ENCODE data around the gene COX15.
"Not testable (repeated sequence)": the region's sequence is repeated elsewhere in the genome, so short reads cannot be mapped to it uniquely, and the experiment has no call there.

COX15 gene

DNA sequence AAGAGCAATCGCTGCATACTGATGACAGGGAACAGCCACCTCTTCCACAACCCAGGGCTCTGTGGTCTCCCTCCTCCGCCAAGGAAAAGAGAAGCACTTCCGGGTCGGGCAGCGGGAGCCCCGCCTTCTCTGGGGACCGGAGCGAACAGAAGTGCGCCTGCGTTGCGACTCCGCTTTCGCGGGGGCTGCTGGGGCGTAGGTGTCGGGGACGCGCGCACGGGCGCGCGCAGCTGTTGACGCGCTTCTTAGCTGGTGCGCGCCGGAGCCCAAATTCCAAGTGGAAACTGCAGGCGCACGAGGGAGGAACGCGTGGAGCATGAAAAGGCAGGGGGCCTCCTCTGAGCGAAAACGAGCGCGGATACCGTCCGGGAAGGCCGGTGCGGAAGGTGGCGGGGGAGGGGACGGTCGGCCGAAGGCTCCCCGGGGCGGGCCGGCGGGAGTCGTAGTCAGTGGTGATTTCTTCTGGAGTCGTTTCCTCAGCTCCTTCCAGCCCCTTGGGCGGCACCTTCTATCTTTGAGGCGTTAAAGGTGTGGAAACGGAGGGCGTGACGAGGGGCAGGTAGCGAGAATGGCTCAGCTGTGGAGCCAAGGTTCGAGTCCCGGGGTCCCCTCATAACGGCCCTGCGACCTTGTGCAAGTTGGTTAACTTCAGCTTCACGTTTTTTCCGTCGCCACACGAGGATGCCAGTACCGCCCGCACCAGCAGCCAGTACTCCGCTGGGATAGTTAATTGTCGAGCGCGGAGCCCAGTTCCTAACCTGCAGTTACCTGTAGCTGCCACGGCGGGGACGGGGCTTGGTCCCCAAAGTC lies at the start of gene COX15, which contains the start of gene CUTC:
Gene COX15 (minus strand): TSS at position 95 of the 810 bp plus-strand sequence. CDS start 78 bp downstream, at position 17.
Gene CUTC (plus strand): TSS at position 202 of the 810 bp plus-strand sequence. CDS start 115 bp downstream, at position 317.
- peak; percentile 93 to 99 (median 97) for DNase-seq
- intact Hi-C loops (cut with DNase I) = loop anchor here (5.0 kb wide), 2 partner anchors 110 to 300 kb away; partner anchors contain the start of genes GOT1 and SLC25A28

DNA sequence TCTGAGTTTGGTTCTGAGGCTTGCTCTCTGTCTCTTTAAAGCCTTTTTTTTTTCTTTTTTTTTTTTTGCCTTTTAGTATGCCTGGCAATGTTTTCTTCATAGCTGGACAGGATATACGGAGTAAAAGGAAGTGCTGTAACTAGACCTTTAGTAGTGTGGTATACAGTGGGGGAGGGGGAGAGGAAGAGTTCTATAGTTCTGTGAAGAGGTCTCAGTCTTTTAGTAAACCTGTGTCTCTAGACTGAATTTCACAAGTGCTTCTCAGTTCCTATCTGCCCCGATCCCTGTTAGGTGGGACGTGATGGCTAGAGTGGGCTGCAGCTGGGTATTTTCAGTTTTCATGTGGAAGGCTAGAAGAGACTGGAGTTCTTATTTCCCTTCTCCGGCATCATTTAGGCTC lies 47.4 kb upstream of the COX15 start:
- DNase-seq = no peak
- intact Hi-C loops (cut with DNase I) = no loop called here

- DNase-seq = no peak
- intact Hi-C loops (cut with DNase I) = no loop called here
Observed at GRCh38 chr10:99777918-99778714, 46.2 kb upstream of the COX15 start.

GRCh38 chr10:99775850-99776249 lies 43.9 kb upstream of the COX15 start:
- intact Hi-C loops (cut with DNase I) = no loop called here
- no peak for DNase-seq

GRCh38 chr10:99770408-99771045 lies 38.6 kb upstream of the COX15 start:
- no peak for DNase-seq
- intact Hi-C loops (cut with DNase I) = no loop called here

DNA sequence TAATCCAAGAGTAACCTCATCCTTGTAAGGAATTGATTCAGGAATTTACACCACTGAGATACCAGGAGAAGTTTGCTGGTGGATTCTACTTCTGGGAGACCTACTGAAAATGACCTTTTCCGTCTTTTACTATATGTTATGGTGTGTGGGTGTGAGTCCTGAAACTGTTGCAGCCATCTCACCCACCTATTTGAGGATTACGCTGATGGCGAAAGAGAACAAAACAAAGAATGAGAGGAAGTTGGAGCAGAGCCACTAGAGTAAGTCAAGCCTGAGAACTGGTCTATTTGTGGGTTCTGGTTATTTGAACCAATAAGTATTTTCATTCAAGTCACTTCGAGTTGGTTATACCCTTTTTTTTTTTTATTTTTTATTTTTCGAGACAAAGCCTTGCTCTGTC lies 37.8 kb upstream of the COX15 start:
- intact Hi-C loops (cut with DNase I) = no loop called here
- DNase-seq = no peak

GRCh38 chr10:99768556-99768955 lies 36.6 kb upstream of the COX15 start:
- DNase-seq = no peak
- intact Hi-C loops (cut with DNase I) = no loop called here

- intact Hi-C loops (cut with DNase I) = no loop called here
- no peak for DNase-seq
Observed at GRCh38 chr10:99767901-99768300, 36.0 kb upstream of the COX15 start.

DNA sequence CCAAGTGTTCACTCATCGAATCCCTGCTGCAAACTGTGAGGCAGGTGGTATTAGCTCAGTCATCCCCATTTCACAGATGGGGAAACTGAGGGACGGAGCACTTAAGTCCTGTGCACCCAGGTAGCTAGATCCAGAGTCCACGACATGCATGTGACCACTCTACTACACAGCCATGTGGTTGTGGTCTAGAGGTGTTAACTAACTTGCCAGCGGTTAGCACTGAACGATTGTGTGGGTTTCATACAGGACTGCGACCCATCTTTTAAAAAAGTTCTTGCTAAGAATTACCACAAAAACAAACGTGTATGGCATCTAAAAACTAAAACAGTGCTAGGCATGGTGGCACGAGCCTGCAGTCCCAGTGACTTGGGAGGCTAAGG lies 34.4 kb upstream of the COX15 start:
- intact Hi-C loops (cut with DNase I) = no loop called here

GRCh38 chr10:99765672-99766301 lies 33.9 kb upstream of the COX15 start:
- intact Hi-C loops (cut with DNase I) = no loop called here
- no peak for DNase-seq

More for the DNA sequence above, 34.4 kb upstream of the COX15 start:
- no peak for DNase-seq

DNA sequence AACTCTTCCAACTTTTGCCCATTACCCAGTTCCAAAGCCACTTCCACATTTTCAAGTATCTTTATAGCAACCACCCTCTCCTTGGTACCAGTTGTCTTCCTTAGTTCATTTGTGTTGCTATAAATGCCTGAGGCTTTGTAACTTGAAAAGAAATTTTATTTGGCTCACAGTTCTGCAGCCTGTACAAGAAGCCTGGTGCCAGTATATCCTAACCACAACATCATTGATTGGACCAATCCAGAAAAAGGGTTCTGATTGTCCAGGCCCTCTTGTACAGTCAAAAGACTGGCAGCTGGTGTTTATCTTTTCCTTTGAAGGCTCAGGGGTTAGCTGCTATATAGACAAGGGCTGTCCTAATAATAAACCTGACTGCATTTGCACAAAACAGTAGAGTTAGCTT lies 29.4 kb upstream of the COX15 start:
- intact Hi-C loops (cut with DNase I) = no loop called here
- DNase-seq = no peak

GRCh38 chr10:99760321-99760720 lies 28.4 kb upstream of the COX15 start:
- intact Hi-C loops (cut with DNase I) = no loop called here
- no peak for DNase-seq

- intact Hi-C loops (cut with DNase I) = no loop called here
- no peak for DNase-seq
Observed at GRCh38 chr10:99758211-99758891, 26.4 kb upstream of the COX15 start.

- no peak for DNase-seq
- intact Hi-C loops (cut with DNase I) = no loop called here
Observed at GRCh38 chr10:99756159-99756558, 24.2 kb upstream of the COX15 start.

DNA sequence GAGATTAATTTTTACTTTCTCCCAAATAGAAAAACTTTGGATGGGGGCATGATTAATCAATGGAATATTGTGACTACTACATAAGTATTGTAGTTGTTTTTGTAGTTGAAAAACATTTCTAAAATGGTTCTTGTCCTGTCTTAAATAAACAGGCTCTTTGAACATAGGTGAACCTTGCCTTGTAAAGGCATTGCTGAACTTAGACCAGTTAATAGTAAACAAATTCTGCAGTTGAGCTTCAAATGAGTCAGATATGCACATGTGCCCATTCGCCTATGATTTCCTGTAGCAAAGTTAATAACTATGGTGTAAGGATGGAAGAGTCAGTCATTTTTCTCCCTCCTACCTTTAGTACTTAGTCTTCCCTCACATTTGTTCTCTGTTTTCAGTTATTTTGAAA lies 22.7 kb upstream of the COX15 start:
- intact Hi-C loops (cut with DNase I) = no loop called here

GRCh38 chr10:99750641-99751040 lies 18.7 kb upstream of the COX15 start:
- intact Hi-C loops (cut with DNase I) = no loop called here
- no peak for DNase-seq

More for the DNA sequence above, 22.7 kb upstream of the COX15 start:
- no peak for DNase-seq

DNA sequence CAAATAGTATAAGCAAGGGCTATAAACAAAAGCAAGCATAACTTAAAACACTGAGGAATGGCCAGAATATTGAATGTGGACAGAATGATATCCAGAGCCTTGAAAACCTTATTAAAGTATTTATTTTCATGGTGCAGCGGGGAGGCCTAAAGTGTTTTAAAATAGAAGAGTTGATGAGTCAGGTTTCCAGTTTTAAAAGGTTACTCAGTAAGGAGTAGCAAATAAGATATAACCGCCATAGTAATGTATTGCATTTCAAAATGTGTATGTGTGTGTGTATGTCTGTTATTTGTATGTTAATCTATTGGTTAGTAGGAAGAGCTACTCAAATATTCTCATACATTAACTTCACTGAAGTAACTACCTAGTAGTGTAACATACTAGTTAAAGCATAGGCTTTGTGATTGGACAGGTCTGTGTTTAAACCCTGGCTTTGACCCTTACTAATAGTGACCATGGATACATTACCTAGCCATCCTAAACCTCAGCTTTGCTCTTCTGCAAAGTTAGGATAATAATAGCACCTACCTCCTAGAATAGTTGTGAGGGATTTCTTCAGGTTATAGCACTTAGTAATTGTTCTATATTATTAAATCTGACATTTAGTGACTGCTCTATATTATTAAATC lies 17.0 kb upstream of the COX15 start:
- DNase-seq = no peak
- intact Hi-C loops (cut with DNase I) = no loop called here

DNA sequence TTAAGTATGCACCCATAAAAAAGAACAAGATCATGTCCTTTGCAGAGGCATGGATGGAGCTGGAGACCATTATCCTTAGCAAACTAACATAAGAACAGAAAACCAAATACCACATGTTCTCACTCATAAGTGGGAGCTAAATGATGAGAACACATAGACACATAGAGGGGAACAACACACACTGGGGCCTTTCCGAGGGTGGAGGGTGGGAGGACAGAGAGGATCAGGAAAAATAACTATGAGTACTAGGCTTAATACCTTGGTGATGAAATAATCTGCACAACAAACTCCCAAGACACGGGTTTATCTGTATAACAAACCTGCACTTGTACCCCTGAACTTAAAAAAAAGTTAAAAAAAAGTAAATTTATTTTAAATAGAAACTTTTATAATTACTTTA lies 14.2 kb upstream of the COX15 start:
- DNase-seq; intact Hi-C loops (cut with DNase I): not testable (repeated sequence)

DNA sequence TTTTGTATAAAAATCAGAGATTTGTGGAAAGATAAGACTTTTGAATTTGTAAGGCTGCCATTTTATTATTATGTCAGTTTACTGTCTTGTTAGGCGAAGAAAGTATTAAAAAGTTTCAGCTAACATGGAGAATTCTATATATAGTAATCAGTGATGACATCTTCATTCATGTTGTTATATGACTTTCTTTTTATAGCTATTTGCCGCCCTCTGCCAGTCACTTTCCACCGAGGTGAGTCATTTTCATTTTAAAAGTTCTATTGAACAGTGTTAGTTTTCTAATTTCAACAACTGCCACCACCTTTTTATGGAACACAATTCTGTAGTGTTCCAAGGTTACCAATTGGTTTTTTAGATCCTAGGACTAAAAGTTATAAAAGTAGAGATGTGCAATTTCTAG lies 11.9 kb upstream of the COX15 start:
- intact Hi-C loops (cut with DNase I) = no loop called here
- DNase-seq = no peak

GRCh38 chr10:99742701-99743100 lies 10.8 kb upstream of the COX15 start:
- intact Hi-C loops (cut with DNase I) = no loop called here
- no peak for DNase-seq
